OCI-LY3 (cell line): ENCODE results near the gene CHAC1.

Source experiments
- CTCF ChIP-seq: fragments of 200-600, 300-600 bp; sonication (generic); IDR thresholded peaks from 2 replicates; pipeline ENCODE4 v1.5.1; 2014; ENCODE audit warnings: antibody characterized with exemption, low read length, low read depth
- EZH2phosphoT487 ChIP-seq: fragments of 200-600 bp; shearing (Covaris generic); IDR thresholded peaks from 2 replicates; pipeline ENCODE4 v1.6.1; 2018; ENCODE audit warnings: antibody characterized with exemption, mixed run types, low read depth

DNA sequence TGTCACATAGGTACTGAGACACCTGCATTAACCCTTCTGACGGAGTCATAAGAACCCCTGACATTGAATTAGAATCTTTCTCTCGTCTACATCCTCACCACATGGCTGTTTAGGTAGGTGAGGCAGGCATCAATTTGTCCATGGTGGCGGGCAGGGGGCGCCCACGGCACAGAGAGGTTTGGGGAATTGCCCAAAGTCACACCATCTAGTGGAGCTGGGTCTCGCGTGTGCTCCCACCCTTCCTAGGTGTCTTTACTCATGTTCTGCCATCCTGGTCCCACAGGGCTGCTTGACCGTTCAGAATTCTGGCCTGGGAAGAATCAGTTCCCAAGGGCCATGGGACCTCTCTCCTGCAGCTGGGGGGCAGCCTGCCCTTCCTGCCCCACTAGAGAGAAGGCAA, 38.8 kb upstream of the CHAC1 start:
- TF ChIP-seq CTCF (peak; percentile 70), EZH2phosphoT487 (no peak)
